HEK293 (cell line): Measurements from ENCODE around the gene RASA2.

Source experiments
- CTCF ChIA-PET: fragments of 350-600 bp; formaldehyde crosslinking; extraction: SDS; loops from one replicate; lab custom pipeline; 2021; ENCODE audit warnings: antibody characterized with exemption; lab: Yijun Ruan, JAX
- POLR2A ChIA-PET: fragments of 300-600 bp; formaldehyde crosslinking; extraction: SDS; loops from one replicate; lab custom pipeline; 2020; ENCODE audit warnings: antibody characterized with exemption, inconsistent platforms; lab: Yijun Ruan, JAX
- H3K27ac ChIP-seq: fragments of 200-500 bp; sonication (Bioruptor generic); 2 replicates; pipeline ENCODE4 v1.5.1; 2014; ENCODE audit warnings: low read depth, low read length, control low read depth, inconsistent platforms; ENCODE audit errors: extremely low read depth
- H3K36me3 ChIP-seq, 2 experiments: fragments of 200-500 bp in 1 of 2; sonication (Bioruptor generic) in 1 of 2; 1 replicate in 1 of 2; 2 replicates in 1 of 2; pipeline ENCODE4 v1.5.1; 2014 to 2017; ENCODE audit warnings: inconsistent platforms in 2 of 2, low read length in 2 of 2; ENCODE audit not compliant: control insufficient read depth in 2 of 2, insufficient read depth in 1 of 2
- H3K4me1 ChIP-seq: fragments of 200-500 bp; sonication (Bioruptor generic); 2 replicates; pipeline ENCODE4 v1.5.1; 2014; ENCODE audit warnings: mild to moderate bottlenecking, low read length, inconsistent platforms; ENCODE audit not compliant: control insufficient read depth, insufficient read depth
- H3K4me3 ChIP-seq: 2 replicates; pipeline ENCODE4 v1.5.1; 2011; ENCODE audit warnings: low read depth, mild to moderate bottlenecking, control low read depth, low read length, moderate library complexity
- H3K9me3 ChIP-seq: fragments of 200-500 bp; sonication (Bioruptor generic); 2 replicates; pipeline ENCODE4 v1.5.1; 2014; ENCODE audit warnings: low read depth, low read length, inconsistent platforms; ENCODE audit not compliant: control insufficient read depth, insufficient read depth
- BCL6B ChIP-seq: fragments of 450-650 bp; formaldehyde crosslinking; IDR thresholded peaks from 2 replicates; pipeline ENCODE4 v1.5.1; 2017; ENCODE audit warnings: missing biosample characterization, missing genetic modification characterization
- CTCF ChIP-seq: fragments of 450-650 bp; formaldehyde crosslinking; IDR thresholded peaks from 2 replicates; pipeline ENCODE4 v1.5.1; 2016; ENCODE audit warnings: missing biosample characterization, missing genetic modification characterization
- WT1 ChIP-seq: fragments of 450-650 bp; formaldehyde crosslinking; IDR thresholded peaks from 2 replicates; pipeline ENCODE4 v1.5.1; 2016; ENCODE audit warnings: missing biosample characterization, missing genetic modification characterization
- ZBTB17 ChIP-seq: fragments of 450-650 bp; formaldehyde crosslinking; IDR thresholded peaks from 2 replicates; pipeline ENCODE4 v1.5.1; 2016; ENCODE audit warnings: missing biosample characterization, missing genetic modification characterization
- ZNF121 ChIP-seq: fragments of 450-650 bp; formaldehyde crosslinking; IDR thresholded peaks from 2 replicates; pipeline ENCODE4 v1.5.1; 2016; ENCODE audit warnings: missing biosample characterization, missing genetic modification characterization
- ZNF324 ChIP-seq: fragments of 450-650 bp; formaldehyde crosslinking; IDR thresholded peaks from 2 replicates; pipeline ENCODE4 v1.5.1; 2016; ENCODE audit warnings: missing biosample characterization, missing genetic modification characterization
- ZNF37A ChIP-seq: fragments of 450-650 bp; IDR thresholded peaks from 2 replicates; pipeline ENCODE4 v1.5.1; 2018; ENCODE audit warnings: missing biosample characterization, missing genetic modification characterization
- ZNF416 ChIP-seq: fragments of 450-650 bp; formaldehyde crosslinking; IDR thresholded peaks from 2 replicates; pipeline ENCODE4 v1.5.1; 2016; ENCODE audit warnings: missing biosample characterization, missing genetic modification characterization
- ZNF423 ChIP-seq: fragments of 450-650 bp; formaldehyde crosslinking; IDR thresholded peaks from 2 replicates; pipeline ENCODE4 v1.5.1; 2016; ENCODE audit warnings: missing biosample characterization, missing genetic modification characterization
- ZNF518A ChIP-seq: fragments of 450-650 bp; formaldehyde crosslinking; conservative IDR thresholded peaks from 2 replicates; pipeline ENCODE4 v1.5.1; 2016; ENCODE audit warnings: low read depth, missing biosample characterization, missing genetic modification characterization
- ZNF521 ChIP-seq: fragments of 450-650 bp; formaldehyde crosslinking; IDR thresholded peaks from 2 replicates; pipeline ENCODE4 v1.5.1; 2017; ENCODE audit warnings: missing biosample characterization, mild to moderate bottlenecking, missing genetic modification characterization
- ZNF530 ChIP-seq: fragments of 450-650 bp; formaldehyde crosslinking; IDR thresholded peaks from 2 replicates; pipeline ENCODE4 v1.5.1; 2016; ENCODE audit warnings: low read depth, missing biosample characterization, missing genetic modification characterization
- ZNF580 ChIP-seq: fragments of 450-650 bp; formaldehyde crosslinking; IDR thresholded peaks from 2 replicates; pipeline ENCODE4 v1.5.1; 2016; ENCODE audit warnings: missing biosample characterization, missing genetic modification characterization
- ZNF654 ChIP-seq: fragments of 450-650 bp; formaldehyde crosslinking; IDR thresholded peaks from 2 replicates; pipeline ENCODE4 v1.5.1; 2016; ENCODE audit warnings: low read depth, missing biosample characterization, missing genetic modification characterization
- ZSCAN16 ChIP-seq: fragments of 450-650 bp; formaldehyde crosslinking; IDR thresholded peaks from 2 replicates; pipeline ENCODE4 v1.5.1; 2016; ENCODE audit warnings: missing biosample characterization, missing genetic modification characterization

Gene RASA2

GRCh38 chr3:141449424-141449823 lies 37.4 kb upstream of the RASA2 start:
- H3K36me3 ChIP-seq: peaks cover 0 to 6% of the 10 kb centered on the region in 2 experiments; a peak in 1 of 3 replicates
- CTCF ChIA-PET: interaction anchor here (0.7 to 2.2 kb wide), 6 partner anchors 11 to 146 kb away, joined by 3 to 9 read pairs (median 4); no protein-coding TSS in a partner anchor
- no peaks in the 10 kb centered on the region for H3K9me3 ChIP-seq
- no peak overlapping the region for H3K4me3 ChIP-seq
- H3K27ac ChIP-seq: no peak overlapping the region
- no peaks in the 10 kb centered on the region for H3K4me1 ChIP-seq
- POLR2A ChIA-PET: no interaction called here
- TF ChIP-seq ZNF324 (tag by site-specific recombination) (no peak), ZBTB17 (tag by site-specific recombination) (peak; percentile 76)

DNA sequence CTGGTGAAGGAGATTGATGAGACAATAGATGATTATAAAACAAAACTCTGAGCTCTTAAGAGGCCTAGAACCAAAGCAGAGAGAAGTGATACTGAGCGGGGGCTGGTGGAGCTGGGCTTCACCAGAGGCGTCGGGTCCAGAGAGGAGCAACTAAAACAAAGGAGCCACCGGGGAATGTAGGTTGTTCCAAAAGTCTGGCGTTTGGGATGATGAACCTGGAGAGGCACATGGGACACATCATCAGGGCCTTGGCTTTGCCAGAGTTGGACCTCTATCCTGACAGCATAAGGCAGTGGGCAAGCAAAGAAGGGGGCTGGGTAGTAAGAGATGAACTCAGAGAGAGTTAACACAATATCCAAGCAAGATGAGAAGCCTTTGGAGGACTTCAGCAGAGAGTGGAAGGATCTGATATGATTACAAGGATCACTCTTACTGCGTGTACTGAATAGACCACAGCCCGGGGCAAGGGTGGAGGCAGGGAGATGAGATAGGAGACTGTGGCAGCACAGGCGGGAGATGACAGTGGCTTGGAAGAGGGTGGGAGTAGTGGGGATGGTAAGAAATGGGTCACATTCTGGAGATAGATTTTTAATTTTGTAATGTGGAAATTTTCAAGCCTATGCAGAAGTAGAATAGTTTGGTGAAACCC lies 36.0 kb upstream of the RASA2 start:
- CTCF ChIA-PET: interaction anchor here (0.6 to 1.7 kb wide), 4 partner anchors 9 to 272 kb away, joined by 3 to 6 read pairs (median 6); no protein-coding TSS in a partner anchor
- Histone ChIP-seq H3K36me3 (no peaks in the 10 kb centered on the region), H3K9me3 (no peaks in the 10 kb centered on the region)
- TF ChIP-seq BCL6B (tag by site-specific recombination): no peak
- no peak for TF ChIP-seq ZNF121 (tag by site-specific recombination)
- TF ChIP-seq ZNF530 (tag by site-specific recombination): no peak
- TF ChIP-seq ZNF37A (tag by site-specific recombination): no peak
- no peak for TF ChIP-seq ZNF416
- no peak for TF ChIP-seq WT1
- no peak for TF ChIP-seq ZNF580
- TF ChIP-seq ZNF518A (tag by site-specific recombination): no peak
- TF ChIP-seq, all 188 proteins: peak for 0
- POLR2A ChIA-PET: no interaction called here
- Histone ChIP-seq H3K4me1 (no peaks in the 10 kb centered on the region), H3K4me3 (no peak overlapping the region), H3K27ac (no peak overlapping the region)

DNA sequence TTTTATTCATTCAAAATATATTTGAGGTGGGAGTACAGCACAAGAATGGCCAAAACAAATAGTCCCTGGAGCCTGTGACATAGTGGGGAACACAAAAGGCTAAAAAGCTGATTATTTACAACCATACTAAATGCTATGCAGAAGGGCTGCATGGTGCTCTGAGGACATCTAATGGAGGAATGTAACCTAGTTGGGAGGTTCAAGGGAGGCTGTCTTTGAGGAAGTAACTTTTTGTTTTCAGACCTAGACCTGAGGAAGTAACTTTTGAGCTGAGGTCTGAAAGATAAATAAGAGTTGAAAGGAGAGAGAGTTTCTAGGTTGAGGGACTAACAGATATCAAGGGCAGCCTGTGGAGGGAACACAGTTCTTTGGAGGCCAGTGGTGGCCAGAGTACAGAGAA lies 34.8 kb upstream of the RASA2 start:
- Histone ChIP-seq H3K27ac (no peak overlapping the region), H3K36me3 (no peaks in the 10 kb centered on the region), H3K4me1 (no peaks in the 10 kb centered on the region), H3K4me3 (no peak overlapping the region), H3K9me3 (no peaks in the 10 kb centered on the region)
- TF ChIP-seq ZSCAN16 (tag by site-specific recombination) (no peak), ZNF423 (tag by site-specific recombination) (no peak), ZNF121 (tag by site-specific recombination) (no peak), ZNF521 (no peak), ZNF654 (peak; percentile 85), CTCF (peak; percentile 54; the same call in 1 of the 2 replicates)
- ChIA-PET CTCF (interaction anchor here (0.6 to 3.9 kb wide), 15 partner anchors 9 to 585 kb away, joined by 3 to 48 read pairs (median 4); no protein-coding TSS in a partner anchor), POLR2A (no interaction called here)
